HCT116 (cell line): ENCODE data around the gene BTF3. TPM values are rescaled to one million over a fixed set of nuclear protein-coding genes. Genes with fewer than 3 reads are reported as not detected.

ENCODE experiments used
- ATAC-seq: fragments of 200-7000 bp; cut with Tn5 transposase; 2 replicates; pipeline ENCODE4 v1.9.1; 2020; ENCODE audit warnings: mild to moderate bottlenecking, moderate library complexity
- BruUV-seq: library from RNA; stranded (reverse); fragments of 400-500 nt; replicated peaks from 2 replicates; lab custom pipeline; 2021; lab: Mats Ljungman, UMichigan
- CTCF ChIA-PET: fragments of 300-600 bp; sonication (Branson Sonifier 250); formaldehyde crosslinking; loops from one replicate; lab custom pipeline; 2021; ENCODE audit warnings: antibody characterized with exemption; lab: Charles Lee
- POLR2A ChIA-PET: fragments of 300-600, 350-600 bp; sonication (Branson Sonifier 250); formaldehyde crosslinking; loops from one replicate; lab custom pipeline; 2021; ENCODE audit warnings: antibody characterized with exemption; lab: Charles Lee
- RAD21 ChIA-PET, 2 experiments: fragments of 300-600 bp; sonication (Branson Sonifier 250); formaldehyde crosslinking; loops; one replicate each; lab custom pipeline; 2023; ENCODE audit warnings: low total read pairs in 2 of 2; ENCODE audit not compliant: uncharacterized antibody in 2 of 2, unreplicated experiment in 2 of 2, low non-redundant PET in 1 of 2; lab: Charles Lee
- DNase-seq: peaks from one replicate; pipeline ENCODE4 v3.0.0-alpha.2; 2010; ENCODE audit warnings: low read depth, low spot score
- H2AFZ ChIP-seq: fragments of 200-600 bp; shearing (Covaris generic), sonication (generic); 2 replicates; pipeline ENCODE4 v1.6.1; 2017; ENCODE audit warnings: low read depth, mixed run types, mixed read lengths, antibody characterized with exemption, low read length; ENCODE audit not compliant: poor library complexity, severe bottlenecking
- H3K27ac ChIP-seq: 2 replicates; pipeline ENCODE4 v1.5.1; 2012; ENCODE audit warnings: low read depth, low read length
- H3K27me3 ChIP-seq: fragments of 200-600 bp; sonication (generic); 2 replicates; pipeline ENCODE4 v1.6.1; 2016; ENCODE audit warnings: mixed run types, low read length, mixed read lengths; ENCODE audit not compliant: insufficient read depth
- H3K36me3 ChIP-seq, 2 experiments: fragments of 200-500 bp in 1 of 2; fragments of 200-600 bp in 1 of 2; sonication (Bioruptor generic) in 1 of 2; sonication (generic) in 1 of 2; 2 replicates each; pipeline versions ENCODE4 v1.5.1 to v1.6.1; 2014 to 2016; ENCODE audit warnings: low read length in 2 of 2, inconsistent platforms in 1 of 2, mixed read lengths in 1 of 2, mixed run types in 1 of 2; ENCODE audit not compliant: insufficient read depth in 2 of 2, control insufficient read depth in 1 of 2
- H3K4me1 ChIP-seq, 2 experiments: fragments of 200-600 bp in 1 of 2; sonication (generic) in 1 of 2; 2 replicates each; pipeline versions ENCODE4 v1.5.1 to v1.6.1; 2012 to 2017; ENCODE audit warnings: low read length in 2 of 2, inconsistent platforms in 1 of 2, mild to moderate bottlenecking in 1 of 2, mixed read lengths in 1 of 2, mixed run types in 1 of 2, moderate library complexity in 1 of 2; ENCODE audit not compliant: insufficient read depth in 2 of 2, control insufficient read depth in 1 of 2
- H3K4me2 ChIP-seq: fragments of 200-600 bp; sonication (generic); 2 replicates; pipeline ENCODE4 v1.6.1; 2017; ENCODE audit warnings: mixed run types, low read length, mixed read lengths
- H3K4me3 ChIP-seq, 2 experiments: fragments of 200-600 bp in 1 of 2; sonication (generic) in 1 of 2; replicated peaks in 1 of 2; 2 replicates each; pipeline ENCODE4 v1.5.1; 2011 to 2016; ENCODE audit warnings: low read length in 2 of 2, control low read depth in 1 of 2, low read depth in 1 of 2, mild to moderate bottlenecking in 1 of 2, mixed read lengths in 1 of 2, mixed run types in 1 of 2
- H3K79me2 ChIP-seq: fragments of 200-600 bp; sonication (generic); 2 replicates; pipeline ENCODE4 v1.6.1; 2017; ENCODE audit warnings: mild to moderate bottlenecking, mixed run types, low read length, moderate library complexity, mixed read lengths; ENCODE audit not compliant: insufficient read depth
- H3K9ac ChIP-seq: fragments of 200-600 bp; sonication (generic); 2 replicates; pipeline ENCODE4 v1.6.1; 2016; ENCODE audit warnings: low read length, mixed read lengths
- H3K9me2 ChIP-seq: fragments of 200-600 bp; sonication (generic), shearing (Covaris generic); 2 replicates; pipeline ENCODE4 v1.6.1; 2017; ENCODE audit warnings: mixed run types, mild to moderate bottlenecking, moderate library complexity; ENCODE audit not compliant: insufficient read depth
- H3K9me3 ChIP-seq, 2 experiments: fragments of 200-500 bp in 1 of 2; fragments of 200-600 bp in 1 of 2; sonication (Bioruptor generic) in 1 of 2; sonication (generic) in 1 of 2; 2 replicates each; pipeline ENCODE4 v1.6.1; 2014 to 2017; ENCODE audit warnings: low read length in 2 of 2, mixed read lengths in 2 of 2, inconsistent platforms in 1 of 2, low read depth in 1 of 2, mild to moderate bottlenecking in 1 of 2, mixed run types in 1 of 2, moderate library complexity in 1 of 2; ENCODE audit not compliant: control insufficient read depth in 1 of 2, insufficient read depth in 1 of 2
- H4K20me1 ChIP-seq: fragments of 200-600 bp; sonication (generic), shearing (Covaris generic); 2 replicates; pipeline ENCODE4 v1.6.1; 2017; ENCODE audit warnings: mixed run types, mild to moderate bottlenecking, moderate library complexity; ENCODE audit not compliant: insufficient read depth
- ATF3 ChIP-seq: IDR thresholded peaks from 2 replicates; pipeline ENCODE4 v1.6.1; 2012
- JUND ChIP-seq: IDR thresholded peaks from 2 replicates; pipeline ENCODE4 v1.6.1; 2012
- RAD21 ChIP-seq: IDR thresholded peaks from 2 replicates; pipeline ENCODE4 v1.6.1; 2012; ENCODE audit warnings: low read depth, mild to moderate bottlenecking
- REST ChIP-seq: IDR thresholded peaks from 2 replicates; pipeline ENCODE4 v1.6.1; 2012; ENCODE audit warnings: low read depth
- SP1 ChIP-seq: IDR thresholded peaks from 2 replicates; pipeline ENCODE4 v1.6.1; 2012; ENCODE audit warnings: low read depth
- SRF ChIP-seq: IDR thresholded peaks from 2 replicates; pipeline ENCODE4 v1.6.1; 2012; ENCODE audit warnings: low read depth
- TCF7L2 ChIP-seq: IDR thresholded peaks from 2 replicates; pipeline ENCODE4 v1.7.0; 2011; ENCODE audit warnings: borderline replicate concordance, inconsistent platforms; ENCODE audit not compliant: insufficient read depth, insufficient read length; ENCODE audit errors: extremely low read depth
- intact Hi-C: fragments of 100-400 bp; cut with micrococcal nuclease; formaldehyde crosslinking; loops from 2 replicates; pipeline ENCODE4 v1.10.0; 2022
- total RNA-seq: library from RNA; stranded (reverse); gene quantifications from one replicate; pipeline ENCODE4 v1.2.1, GENCODE V29; 2021; ENCODE audit not compliant: unreplicated experiment
- TF ChIP-seq, protein P1 (sequence below): IDR thresholded peaks from 2 replicates; pipeline ENCODE4 v1.6.1; 2012
- TF ChIP-seq, protein P2 (sequence below), 3 experiments: fragments of 200-600 bp in 1 of 3; sonication (generic) in 1 of 3; IDR thresholded peaks in 2 of 3; conservative IDR thresholded peaks in 1 of 3; 2 replicates each; pipeline ENCODE4 v1.5.1; 2012 to 2017; ENCODE audit warnings: low read depth in 2 of 3, low read length in 2 of 3, antibody characterized with exemption in 1 of 3, borderline replicate concordance in 1 of 3, control low read depth in 1 of 3, mild to moderate bottlenecking in 1 of 3, mixed read lengths in 1 of 3, mixed run types in 1 of 3, moderate library complexity in 1 of 3; ENCODE audit not compliant: insufficient read depth in 1 of 3

BTF3 gene
- total RNA-seq, 1 experiment from 2014 or later = 868 TPM

- TF ChIP-seq REST = no peak
- TF ChIP-seq TCF7L2 = peak; percentile 45
Observed at GRCh38 chr5:73448463-73449136, 49.6 kb upstream of the BTF3 start, which contains the start of gene FOXD1 (continued).

DNA sequence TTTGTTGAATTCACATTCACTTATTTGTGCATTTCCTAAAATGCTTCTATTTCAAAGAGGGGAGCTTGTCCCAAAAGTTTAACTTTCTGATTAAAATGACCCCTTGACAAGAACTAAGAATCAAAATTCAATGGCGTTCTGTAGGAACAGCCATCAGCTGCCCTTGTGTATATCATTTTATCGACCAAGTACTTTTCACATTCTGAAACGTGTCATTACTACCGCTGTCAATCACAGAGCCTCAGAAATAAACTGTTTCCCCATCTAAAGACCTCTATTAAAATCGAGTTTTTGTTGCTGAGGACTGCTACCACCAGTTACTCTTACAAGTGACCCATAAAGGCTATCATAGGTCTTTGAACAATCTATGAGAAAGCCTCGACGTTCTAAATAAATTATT is 48.1 kb upstream of the BTF3 start:
- ChIA-PET RAD21 (no interaction called here), CTCF (interaction anchor here (1.4 to 2.9 kb wide), 2 partner anchors 234 to 261 kb away, joined by 3 to 23 read pairs; no protein-coding TSS in a partner anchor), POLR2A (no interaction called here)
- H3K27ac ChIP-seq = no peak overlapping the region
- H4K20me1 ChIP-seq = no peaks in the 10 kb centered on the region
- TF ChIP-seq SP1 = no peak
- TF ChIP-seq, protein P1, sequence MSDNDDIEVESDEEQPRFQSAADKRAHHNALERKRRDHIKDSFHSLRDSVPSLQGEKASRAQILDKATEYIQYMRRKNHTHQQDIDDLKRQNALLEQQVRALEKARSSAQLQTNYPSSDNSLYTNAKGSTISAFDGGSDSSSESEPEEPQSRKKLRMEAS = no peak
- no peak for TF ChIP-seq RAD21
- TF ChIP-seq JUND = no peak
- TF ChIP-seq SRF = no peak
- TF ChIP-seq, protein P2, sequence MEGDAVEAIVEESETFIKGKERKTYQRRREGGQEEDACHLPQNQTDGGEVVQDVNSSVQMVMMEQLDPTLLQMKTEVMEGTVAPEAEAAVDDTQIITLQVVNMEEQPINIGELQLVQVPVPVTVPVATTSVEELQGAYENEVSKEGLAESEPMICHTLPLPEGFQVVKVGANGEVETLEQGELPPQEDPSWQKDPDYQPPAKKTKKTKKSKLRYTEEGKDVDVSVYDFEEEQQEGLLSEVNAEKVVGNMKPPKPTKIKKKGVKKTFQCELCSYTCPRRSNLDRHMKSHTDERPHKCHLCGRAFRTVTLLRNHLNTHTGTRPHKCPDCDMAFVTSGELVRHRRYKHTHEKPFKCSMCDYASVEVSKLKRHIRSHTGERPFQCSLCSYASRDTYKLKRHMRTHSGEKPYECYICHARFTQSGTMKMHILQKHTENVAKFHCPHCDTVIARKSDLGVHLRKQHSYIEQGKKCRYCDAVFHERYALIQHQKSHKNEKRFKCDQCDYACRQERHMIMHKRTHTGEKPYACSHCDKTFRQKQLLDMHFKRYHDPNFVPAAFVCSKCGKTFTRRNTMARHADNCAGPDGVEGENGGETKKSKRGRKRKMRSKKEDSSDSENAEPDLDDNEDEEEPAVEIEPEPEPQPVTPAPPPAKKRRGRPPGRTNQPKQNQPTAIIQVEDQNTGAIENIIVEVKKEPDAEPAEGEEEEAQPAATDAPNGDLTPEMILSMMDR (IDR thresholded peaks at IDR 0.05 in 2 of 3, conservative IDR thresholded peaks at IDR 0.05 in 1 of 3; ENCODE audit: borderline replicate concordance in 1 of 3, insufficient read depth in 1 of 3, low read depth in 2 of 3, low read length in 2 of 3) = no peak
- no peak for TF ChIP-seq ATF3
- H3K36me3 ChIP-seq = no peaks in the 10 kb centered on the region
- DNase-seq = no peak
- ATAC-seq = no peak
- H3K9ac ChIP-seq = no peak overlapping the region
- peaks cover 12 to 35% of the 10 kb centered on the region in 2 experiments; a peak in 3 of 4 replicates for H3K4me1 ChIP-seq
- intact Hi-C loops = loop anchor here (2.0 to 10.0 kb wide), 4 partner anchors 313 to 529 kb away; partner anchors contain the start of gene FCHO2
- H3K9me3 ChIP-seq = no peaks in the 10 kb centered on the region
- H2AFZ ChIP-seq = peak overlapping the region; percentile 62
- no peaks in the 10 kb centered on the region for H3K9me2 ChIP-seq
- peaks cover 17% of the 10 kb centered on the region for H3K79me2 ChIP-seq
- H3K4me3 ChIP-seq = no peak overlapping the region
- no TSS peak for BruUV-seq
- no peaks in the 10 kb centered on the region for H3K27me3 ChIP-seq
- no peak overlapping the region for H3K4me2 ChIP-seq
